ENCODE results near the gene LHX8.

GRCh38 chr1:75133750-75134646 is at the start of gene LHX8:
- no peak for TF ChIP-seq EZH2 (IDR thresholded peaks at IDR 0.05; ENCODE audit: borderline replicate concordance, insufficient read depth, low read depth, low read length, poor library complexity, severe bottlenecking)
- no peak for TF ChIP-seq CTCF (IDR thresholded peaks at IDR 0.05)
